Measurements from ENCODE around the gene BAIAP2. TPM values are rescaled to one million over a fixed set of nuclear protein-coding genes. Genes with fewer than 3 reads are reported as not detected.

The BAIAP2 gene
- polyA plus RNA-seq, 1 donor from 2014 or later: 17.5 TPM

DNA sequence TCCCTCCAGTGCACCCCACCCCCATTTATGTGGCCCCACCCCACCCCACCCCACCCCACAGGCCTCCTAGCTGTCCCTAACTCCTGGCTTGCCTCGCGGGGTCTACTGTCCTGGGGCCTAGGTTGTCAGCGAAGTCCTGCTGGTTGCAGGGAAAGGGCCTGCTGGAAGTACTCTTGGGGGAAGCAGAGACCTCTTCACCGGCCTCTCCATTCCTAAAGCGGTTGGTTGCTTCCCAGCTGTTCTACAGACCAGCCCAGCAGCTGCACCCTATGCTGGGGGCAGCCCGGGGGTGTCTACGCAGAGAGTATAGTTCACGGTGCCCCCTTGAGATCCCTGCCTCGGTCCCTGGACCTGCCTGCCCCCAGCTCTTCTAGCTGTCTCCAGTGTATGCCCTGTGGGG is 56.2 kb downstream of the BAIAP2 start:
- H3K4me3 ChIP-seq (ENCODE audit: low read length): no peak overlapping the region
- no peaks in the 10 kb centered on the region for H4K20me1 ChIP-seq (ENCODE audit: insufficient read depth)
- TF ChIP-seq POLR2AphosphoS5 (IDR thresholded peaks at IDR 0.05) (no peak), EP300 (conservative IDR thresholded peaks at IDR 0.05; ENCODE audit: poor library complexity, severe bottlenecking) (no peak), SMC3 (conservative IDR thresholded peaks at IDR 0.05; ENCODE audit: poor library complexity) (no peak), RAD21 (conservative IDR thresholded peaks at IDR 0.05) (no peak), EZH2 (IDR thresholded peaks at IDR 0.05; ENCODE audit: borderline replicate concordance, insufficient read depth, low read length, poor library complexity, severe bottlenecking) (no peak)
- H3K9ac ChIP-seq (ENCODE audit: low read length): no peak overlapping the region
- H3K79me2 ChIP-seq (replicated peaks; ENCODE audit: insufficient read depth, low read length): no peaks in the 10 kb centered on the region
- H2AFZ ChIP-seq (ENCODE audit: low read depth, low read length): no peak overlapping the region
- no peak overlapping the region for H3K4me2 ChIP-seq (ENCODE audit: low read length)
- H3K27ac ChIP-seq (ENCODE audit: low read length): no peak overlapping the region
- H3F3A ChIP-seq (ENCODE audit: insufficient read depth, low read length, poor library complexity, severe bottlenecking): peaks cover 10% of the 10 kb centered on the region
- H3K36me3 ChIP-seq (ENCODE audit: insufficient read depth, low read length): no peaks in the 10 kb centered on the region
- no peaks in the 10 kb centered on the region for H3K9me2 ChIP-seq (ENCODE audit: insufficient read depth, low read length)
- no peaks in the 10 kb centered on the region for H3K27me3 ChIP-seq (ENCODE audit: insufficient read depth, low read depth, low read length)
- H3K9me3 ChIP-seq (ENCODE audit: low read length): no peaks in the 10 kb centered on the region

DNA sequence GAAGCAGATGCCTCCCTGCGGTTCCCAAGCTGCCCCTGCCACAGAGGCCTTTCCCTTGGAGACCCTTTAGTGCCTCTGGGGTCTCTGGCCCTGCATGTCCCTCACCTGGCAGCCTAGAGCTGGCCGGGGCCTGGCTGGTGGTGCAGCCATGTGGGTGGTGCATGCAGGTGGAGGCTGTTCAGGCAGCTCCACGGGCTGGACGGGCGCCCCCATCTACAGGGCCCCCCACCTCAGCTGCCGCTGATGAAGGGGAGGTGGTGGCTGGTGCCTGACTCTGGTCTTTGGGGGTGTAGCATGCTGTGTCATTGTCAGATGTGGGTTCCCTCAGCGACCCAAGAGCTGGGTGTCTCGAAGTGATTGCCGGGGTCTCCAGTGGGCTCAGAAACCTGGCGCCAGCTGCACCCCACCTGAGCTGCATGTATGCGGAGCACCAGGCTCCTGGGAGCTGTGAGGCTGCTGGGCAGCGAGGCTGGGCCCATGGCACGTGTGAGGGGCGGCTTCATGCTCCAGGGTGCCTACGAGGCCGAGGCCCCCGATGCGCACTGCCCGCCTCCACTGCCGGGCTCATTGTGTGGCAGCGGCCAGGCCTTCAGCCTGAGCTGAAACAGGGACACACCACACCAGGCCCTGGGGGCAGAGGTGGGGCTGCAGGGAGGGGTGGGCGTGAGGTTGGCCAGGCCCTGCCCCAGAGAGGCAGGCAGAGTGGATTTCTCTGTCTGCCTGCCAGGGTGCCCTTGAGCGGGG is 57.0 kb downstream of the BAIAP2 start:
- Histone ChIP-seq H3K27ac (ENCODE audit: low read length) (no peak overlapping the region), H3K9me2 (ENCODE audit: insufficient read depth, low read length) (no peaks in the 10 kb centered on the region), H3K27me3 (ENCODE audit: insufficient read depth, low read depth, low read length) (no peaks in the 10 kb centered on the region), H3K79me2 (replicated peaks; ENCODE audit: insufficient read depth, low read length) (no peaks in the 10 kb centered on the region), H2AFZ (ENCODE audit: low read depth, low read length) (no peak overlapping the region), H4K20me1 (ENCODE audit: insufficient read depth) (no peaks in the 10 kb centered on the region), H3K4me3 (ENCODE audit: low read length) (no peak overlapping the region), H3K36me3 (ENCODE audit: insufficient read depth, low read length) (no peaks in the 10 kb centered on the region), H3K4me2 (ENCODE audit: low read length) (no peak overlapping the region), H3K9ac (ENCODE audit: low read length) (peak overlapping the region; percentile 78), H3F3A (ENCODE audit: insufficient read depth, low read length, poor library complexity, severe bottlenecking) (peaks cover 11% of the 10 kb centered on the region), H3K9me3 (ENCODE audit: low read length) (no peaks in the 10 kb centered on the region)
- TF ChIP-seq POLR2AphosphoS5 (IDR thresholded peaks at IDR 0.05): no peak
- no peak for TF ChIP-seq RAD21 (conservative IDR thresholded peaks at IDR 0.05)
- no peak for TF ChIP-seq TAF1 (IDR thresholded peaks at IDR 0.05; ENCODE audit: low read depth)
- no peak for TF ChIP-seq EZH2 (IDR thresholded peaks at IDR 0.05; ENCODE audit: borderline replicate concordance, insufficient read depth, low read length, poor library complexity, severe bottlenecking)
- TF ChIP-seq EP300 (conservative IDR thresholded peaks at IDR 0.05; ENCODE audit: poor library complexity, severe bottlenecking): no peak
- TF ChIP-seq, protein P1, sequence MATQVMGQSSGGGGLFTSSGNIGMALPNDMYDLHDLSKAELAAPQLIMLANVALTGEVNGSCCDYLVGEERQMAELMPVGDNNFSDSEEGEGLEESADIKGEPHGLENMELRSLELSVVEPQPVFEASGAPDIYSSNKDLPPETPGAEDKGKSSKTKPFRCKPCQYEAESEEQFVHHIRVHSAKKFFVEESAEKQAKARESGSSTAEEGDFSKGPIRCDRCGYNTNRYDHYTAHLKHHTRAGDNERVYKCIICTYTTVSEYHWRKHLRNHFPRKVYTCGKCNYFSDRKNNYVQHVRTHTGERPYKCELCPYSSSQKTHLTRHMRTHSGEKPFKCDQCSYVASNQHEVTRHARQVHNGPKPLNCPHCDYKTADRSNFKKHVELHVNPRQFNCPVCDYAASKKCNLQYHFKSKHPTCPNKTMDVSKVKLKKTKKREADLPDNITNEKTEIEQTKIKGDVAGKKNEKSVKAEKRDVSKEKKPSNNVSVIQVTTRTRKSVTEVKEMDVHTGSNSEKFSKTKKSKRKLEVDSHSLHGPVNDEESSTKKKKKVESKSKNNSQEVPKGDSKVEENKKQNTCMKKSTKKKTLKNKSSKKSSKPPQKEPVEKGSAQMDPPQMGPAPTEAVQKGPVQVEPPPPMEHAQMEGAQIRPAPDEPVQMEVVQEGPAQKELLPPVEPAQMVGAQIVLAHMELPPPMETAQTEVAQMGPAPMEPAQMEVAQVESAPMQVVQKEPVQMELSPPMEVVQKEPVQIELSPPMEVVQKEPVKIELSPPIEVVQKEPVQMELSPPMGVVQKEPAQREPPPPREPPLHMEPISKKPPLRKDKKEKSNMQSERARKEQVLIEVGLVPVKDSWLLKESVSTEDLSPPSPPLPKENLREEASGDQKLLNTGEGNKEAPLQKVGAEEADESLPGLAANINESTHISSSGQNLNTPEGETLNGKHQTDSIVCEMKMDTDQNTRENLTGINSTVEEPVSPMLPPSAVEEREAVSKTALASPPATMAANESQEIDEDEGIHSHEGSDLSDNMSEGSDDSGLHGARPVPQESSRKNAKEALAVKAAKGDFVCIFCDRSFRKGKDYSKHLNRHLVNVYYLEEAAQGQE (IDR thresholded peaks at IDR 0.05; ENCODE audit: borderline replicate concordance): no peak
- TF ChIP-seq, protein P2, sequence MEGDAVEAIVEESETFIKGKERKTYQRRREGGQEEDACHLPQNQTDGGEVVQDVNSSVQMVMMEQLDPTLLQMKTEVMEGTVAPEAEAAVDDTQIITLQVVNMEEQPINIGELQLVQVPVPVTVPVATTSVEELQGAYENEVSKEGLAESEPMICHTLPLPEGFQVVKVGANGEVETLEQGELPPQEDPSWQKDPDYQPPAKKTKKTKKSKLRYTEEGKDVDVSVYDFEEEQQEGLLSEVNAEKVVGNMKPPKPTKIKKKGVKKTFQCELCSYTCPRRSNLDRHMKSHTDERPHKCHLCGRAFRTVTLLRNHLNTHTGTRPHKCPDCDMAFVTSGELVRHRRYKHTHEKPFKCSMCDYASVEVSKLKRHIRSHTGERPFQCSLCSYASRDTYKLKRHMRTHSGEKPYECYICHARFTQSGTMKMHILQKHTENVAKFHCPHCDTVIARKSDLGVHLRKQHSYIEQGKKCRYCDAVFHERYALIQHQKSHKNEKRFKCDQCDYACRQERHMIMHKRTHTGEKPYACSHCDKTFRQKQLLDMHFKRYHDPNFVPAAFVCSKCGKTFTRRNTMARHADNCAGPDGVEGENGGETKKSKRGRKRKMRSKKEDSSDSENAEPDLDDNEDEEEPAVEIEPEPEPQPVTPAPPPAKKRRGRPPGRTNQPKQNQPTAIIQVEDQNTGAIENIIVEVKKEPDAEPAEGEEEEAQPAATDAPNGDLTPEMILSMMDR (IDR thresholded peaks at IDR 0.05; ENCODE audit: poor library complexity, severe bottlenecking): no peak
- no peak for TF ChIP-seq MXI1 (conservative IDR thresholded peaks at IDR 0.05; ENCODE audit: poor library complexity, severe bottlenecking)
- no peak for TF ChIP-seq SMC3 (conservative IDR thresholded peaks at IDR 0.05; ENCODE audit: poor library complexity)
